Activated naive CD8-positive, alpha-beta T cell treated with anti-CD3 and anti-CD28 coated beads for 36 hours (primary cell): ENCODE measurements around the gene ESX1. TPM values are rescaled to one million over a fixed set of nuclear protein-coding genes. Genes with fewer than 3 reads are reported as not detected.

Experiments used
- DNase-seq: peaks from one replicate; pipeline ENCODE4 v3.0.0; 2021
- H3K27ac Mint-ChIP-seq: one replicate; pipeline ENCODE4 v1.8.0; 2022; ENCODE audit warnings: mild to moderate bottlenecking, moderate library complexity, mixed read lengths
- H3K27me3 Mint-ChIP-seq: one replicate; pipeline ENCODE4 v1.8.0; 2022; ENCODE audit warnings: mild to moderate bottlenecking, mixed read lengths
- H3K36me3 Mint-ChIP-seq: one replicate; pipeline ENCODE4 v1.8.0; 2021; ENCODE audit warnings: mild to moderate bottlenecking, mixed read lengths
- H3K4me1 Mint-ChIP-seq: one replicate; pipeline ENCODE4 v1.8.0; 2021; ENCODE audit warnings: mixed read lengths
- H3K4me3 Mint-ChIP-seq: one replicate; pipeline ENCODE4 v1.8.0; 2022; ENCODE audit warnings: mild to moderate bottlenecking, moderate library complexity, mixed read lengths
- H3K9me3 Mint-ChIP-seq: one replicate; pipeline ENCODE4 v1.8.0; 2022; ENCODE audit warnings: mixed read lengths
- total RNA-seq, 2 experiments: library from RNA; stranded (reverse); gene quantifications; one replicate each; pipeline ENCODE4 v1.2.3, GENCODE V29; 2021

The ESX1 gene
- total RNA-seq, 2 experiments from 2014 or later, result not detected

DNA sequence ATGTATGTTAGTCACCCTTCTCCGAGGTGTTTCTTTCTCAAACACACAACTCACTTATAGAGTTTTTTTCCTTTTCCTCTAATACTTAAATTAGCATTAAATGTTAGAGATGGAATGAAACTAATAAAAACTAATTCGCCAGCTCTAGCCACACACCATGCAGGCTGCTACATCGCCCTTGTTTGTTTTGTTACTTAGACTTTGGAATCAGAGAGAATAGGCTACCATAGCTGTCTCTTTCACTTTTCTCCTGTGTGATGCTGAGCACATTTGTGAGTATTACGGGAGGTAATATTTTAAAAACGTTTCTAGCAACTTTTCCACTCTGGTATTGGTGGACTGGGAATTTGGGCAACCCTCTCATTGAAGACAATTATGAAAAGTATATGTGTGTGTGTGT is 43.5 kb downstream of the ESX1 start:
- Mint-ChIP-seq H3K27me3 (no peaks in the 10 kb centered on the region), H3K27ac (no peak overlapping the region), H3K4me3 (no peak overlapping the region), H3K36me3 (no peaks in the 10 kb centered on the region), H3K9me3 (no peaks in the 10 kb centered on the region), H3K4me1 (no peaks in the 10 kb centered on the region)
- no peak for DNase-seq

DNA sequence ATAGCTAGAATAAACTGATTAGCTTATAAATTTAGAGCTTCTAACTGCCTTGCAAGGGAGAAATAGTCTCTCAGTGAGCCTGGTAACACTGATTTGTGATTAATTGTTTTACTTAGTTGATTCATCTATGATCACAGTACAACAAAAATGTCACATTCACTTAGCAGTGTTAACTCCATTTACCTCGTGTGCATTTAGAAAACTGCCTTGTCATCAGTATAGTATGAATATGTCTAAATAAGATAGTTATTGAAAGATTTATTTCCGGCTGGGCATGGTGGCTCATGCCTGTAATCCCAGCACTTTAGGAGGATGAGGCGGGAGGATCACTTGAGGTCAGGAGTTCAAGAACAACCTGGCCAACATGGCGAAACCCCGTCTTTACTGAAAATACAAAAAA is 49.2 kb downstream of the ESX1 start:
- Mint-ChIP-seq H3K9me3 (no peaks in the 10 kb centered on the region), H3K27ac (no peak overlapping the region), H3K36me3 (no peaks in the 10 kb centered on the region), H3K4me1 (no peaks in the 10 kb centered on the region), H3K27me3 (no peaks in the 10 kb centered on the region), H3K4me3 (no peak overlapping the region)
- no peak for DNase-seq

Other genes with a start within 250 kb of the ESX1 start
- gene H2BW1, start 241.2 kb downstream of the ESX1 start, total RNA-seq, result not detected
- gene H2BW2, start 215.0 kb downstream of the ESX1 start, total RNA-seq, result not detected
- gene TMSB15C, start 178.7 kb downstream of the ESX1 start, total RNA-seq, result 1 to 10 TPM; 2.2 to 2.5 TPM
- gene ZCCHC18, start 142.4 kb downstream of the ESX1 start, total RNA-seq, result 1 to 10 TPM; 5.5 to 5.8 TPM
- gene SLC25A53, start 97.9 kb downstream of the ESX1 start, total RNA-seq, result 1 to 10 TPM; 5.2 to 5.8 TPM
- 1 to 10 TPM; 7.8 to 8.1 TPM for gene FAM199X, start 88.5 kb downstream of the ESX1 start, total RNA-seq